GM19035 (cell line): ENCODE measurements around the gene OAS1.
"Not testable (repeated sequence)": the region's sequence is repeated elsewhere in the genome, so short reads cannot be mapped to it uniquely, and the experiment has no call there.

ENCODE experiments used
- ATAC-seq: cut with Tn5 transposase; IDR thresholded peaks from one replicate; pipeline ENCODE4 v1.9.1; 2021; ENCODE audit not compliant: unreplicated experiment

Gene OAS1

DNA sequence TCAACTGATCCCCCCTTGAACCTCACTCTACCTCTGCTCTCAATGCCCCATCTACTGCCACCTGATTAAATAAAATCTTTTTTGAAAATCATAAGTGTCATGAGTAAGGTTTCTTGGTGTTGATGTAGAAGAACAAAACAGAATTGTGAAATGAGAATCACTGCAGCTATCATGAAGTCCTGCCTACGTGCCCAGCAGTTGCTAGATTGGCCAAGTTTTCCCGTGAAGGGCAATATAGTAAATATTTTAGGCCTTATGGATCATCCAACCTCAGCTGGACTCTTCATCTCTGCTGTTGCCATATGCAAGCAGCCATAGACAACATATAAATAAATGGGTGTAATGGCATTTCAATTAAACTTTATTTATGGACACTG lies 26.4 kb downstream of the OAS1 start:
- no peak for ATAC-seq

DNA sequence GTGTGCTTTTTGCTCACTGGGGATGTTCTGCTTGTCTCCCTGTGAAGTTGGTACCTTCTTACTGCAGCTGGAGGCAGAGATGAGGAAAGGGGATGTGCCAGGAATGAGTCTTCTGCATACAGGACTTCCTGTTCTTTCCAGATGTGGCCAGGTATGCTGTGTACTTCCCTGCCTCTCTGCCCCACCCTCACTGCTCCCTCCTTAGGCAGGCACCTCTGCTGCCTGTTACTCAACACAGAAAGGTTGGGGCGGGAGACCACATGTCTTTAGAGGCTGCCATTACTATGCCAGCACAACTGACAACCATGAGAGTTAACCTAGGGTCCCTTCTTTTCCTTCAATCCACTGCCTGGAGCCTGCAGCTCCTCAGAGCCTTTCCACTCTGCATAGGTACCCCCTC lies 29.5 kb downstream of the OAS1 start:
- ATAC-seq: no peak

DNA sequence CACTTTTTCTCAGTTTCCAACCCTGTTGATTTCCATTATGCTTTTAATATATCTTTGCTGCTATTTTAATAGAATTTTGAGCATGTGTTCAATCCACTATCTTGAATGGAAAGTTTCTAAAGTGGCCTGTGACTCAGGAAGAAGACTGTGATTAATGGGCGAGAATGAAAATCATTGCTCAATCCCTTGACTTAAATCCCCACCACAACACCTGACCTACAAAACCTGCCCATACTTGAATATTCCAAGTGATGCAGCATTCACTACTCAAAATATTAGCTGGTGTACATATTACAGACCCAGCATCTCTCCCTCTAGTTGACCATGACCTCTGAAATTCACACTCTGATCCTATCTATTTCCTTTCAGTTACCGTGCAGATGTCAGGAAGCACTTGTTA lies 30.2 kb downstream of the OAS1 start:
- no peak for ATAC-seq

DNA sequence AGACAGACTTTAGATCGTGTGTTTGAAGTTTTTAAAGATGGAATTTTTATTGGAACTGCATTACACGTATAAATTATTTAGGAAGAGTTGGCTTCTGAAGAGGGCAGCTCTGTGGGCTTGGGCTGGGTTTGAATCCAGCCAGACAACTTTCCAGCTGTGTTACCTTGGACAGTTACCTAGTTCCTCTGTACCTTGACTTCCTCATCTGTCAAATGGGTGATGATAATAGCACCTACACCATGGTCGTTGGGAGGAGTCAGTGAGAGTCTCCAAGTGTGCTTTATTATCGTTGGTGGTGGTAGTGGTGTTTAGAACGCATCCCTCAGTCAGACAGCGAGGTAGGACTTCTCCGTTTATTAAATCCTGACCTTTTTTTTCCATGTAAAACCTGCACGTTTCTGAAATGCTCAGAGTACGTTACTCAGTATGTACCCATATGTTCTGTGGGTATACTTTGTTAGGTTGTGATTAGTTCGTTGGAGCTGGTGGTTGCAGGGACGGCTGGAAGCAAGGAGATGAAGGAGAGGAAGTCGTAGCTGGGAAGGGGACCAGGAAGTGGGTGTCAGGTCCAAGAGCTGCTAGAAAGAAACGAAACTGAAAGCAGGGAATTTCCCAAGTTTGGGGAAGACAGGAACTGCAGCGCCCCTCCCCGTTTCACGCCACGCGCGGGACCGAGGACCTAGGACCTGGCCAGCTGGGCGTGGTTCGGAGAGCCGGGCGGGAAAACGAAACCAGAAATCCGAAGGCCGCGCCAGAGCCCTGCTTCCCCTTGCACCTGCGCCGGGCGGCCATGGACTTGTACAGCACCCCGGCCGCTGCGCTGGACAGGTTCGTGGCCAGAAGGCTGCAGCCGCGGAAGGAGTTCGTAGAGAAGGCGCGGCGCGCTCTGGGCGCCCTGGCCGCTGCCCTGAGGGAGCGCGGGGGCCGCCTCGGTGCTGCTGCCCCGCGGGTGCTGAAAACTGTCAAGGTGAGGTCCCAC lies 31.3 kb downstream of the OAS1 start, which contains the start of gene OAS3:
Gene OAS3 (plus strand): TSS at position 734 of the 979 bp plus-strand sequence. CDS start 57 bp downstream, at position 791.
- no peak for ATAC-seq

DNA sequence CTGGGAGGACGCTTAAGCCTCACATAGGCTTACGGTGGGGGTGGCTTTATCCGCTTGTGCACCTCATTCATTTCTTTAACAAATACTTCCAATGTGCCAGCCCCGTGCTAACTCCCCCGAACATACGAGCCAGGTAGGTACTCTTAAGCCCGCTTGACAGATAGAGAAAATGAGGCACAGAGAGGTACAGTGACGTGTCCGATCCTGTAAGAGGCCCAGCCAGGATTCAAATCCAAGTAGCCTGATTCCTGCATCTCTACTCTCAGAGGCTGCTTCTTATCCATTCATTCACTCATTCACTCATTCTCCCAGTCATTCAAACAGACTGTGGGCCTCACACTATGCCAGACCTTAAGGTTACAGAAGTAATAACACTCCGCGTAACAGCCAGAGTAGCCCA lies 32.0 kb downstream of the OAS1 start:
- ATAC-seq: no peak

DNA sequence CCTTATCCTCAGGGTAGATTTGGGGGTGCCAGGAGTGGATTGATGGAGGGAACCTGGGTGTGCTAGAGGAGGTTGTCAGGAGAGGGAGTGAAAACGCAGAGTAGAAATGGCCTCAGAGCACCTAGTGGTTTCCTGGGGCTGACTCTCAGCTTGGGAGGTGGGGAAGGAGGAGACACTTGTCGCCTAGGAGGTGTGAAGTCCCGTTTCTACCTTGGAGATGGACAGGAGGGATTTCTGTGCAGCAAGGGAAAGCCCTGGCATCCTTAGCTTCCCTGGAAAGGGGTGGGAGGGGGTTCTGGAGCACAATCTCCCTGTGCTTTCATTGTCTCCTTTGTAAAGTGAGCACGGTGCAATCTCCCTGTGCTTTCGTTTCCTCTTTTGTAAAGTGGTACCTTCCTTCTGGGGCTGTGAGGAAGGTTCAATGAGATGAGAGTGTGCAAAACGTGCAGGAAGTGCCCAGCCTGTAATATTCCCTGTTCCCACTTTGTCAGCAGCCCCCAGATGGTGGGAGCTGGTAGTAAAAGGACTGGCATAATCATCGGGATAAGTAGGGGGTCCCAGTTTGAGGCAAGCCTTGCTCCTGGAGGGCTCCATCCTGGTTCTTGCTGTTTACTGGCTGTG lies 33.1 kb downstream of the OAS1 start:
- ATAC-seq: peak; percentile 61

DNA sequence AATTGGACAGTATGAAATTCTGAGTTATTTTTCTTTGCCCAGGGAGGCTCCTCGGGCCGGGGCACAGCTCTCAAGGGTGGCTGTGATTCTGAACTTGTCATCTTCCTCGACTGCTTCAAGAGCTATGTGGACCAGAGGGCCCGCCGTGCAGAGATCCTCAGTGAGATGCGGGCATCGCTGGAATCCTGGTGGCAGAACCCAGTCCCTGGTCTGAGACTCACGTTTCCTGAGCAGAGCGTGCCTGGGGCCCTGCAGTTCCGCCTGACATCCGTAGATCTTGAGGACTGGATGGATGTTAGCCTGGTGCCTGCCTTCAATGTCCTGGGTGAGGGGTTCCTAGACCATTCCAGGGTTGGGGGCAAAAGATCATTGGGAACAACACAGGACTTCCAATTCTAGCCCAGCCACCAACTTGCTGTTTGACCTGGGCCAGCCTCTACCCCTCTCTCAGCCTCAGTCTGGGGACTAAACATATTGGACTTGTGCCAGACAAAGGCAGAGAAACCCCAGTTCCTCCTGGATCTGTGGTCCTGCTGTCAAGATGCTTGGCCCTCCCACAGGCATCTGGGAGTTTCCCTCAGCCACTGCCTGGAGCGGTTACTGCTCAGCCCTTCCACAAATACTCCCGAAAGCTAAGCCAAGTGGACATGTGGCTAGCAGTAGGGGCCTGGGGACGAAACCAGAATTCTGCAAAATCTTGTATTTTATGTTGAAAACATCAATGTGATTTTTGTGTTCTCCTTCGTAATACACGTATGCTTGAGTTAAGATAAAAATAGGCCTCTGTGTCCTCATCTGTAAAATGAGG lies 35.0 kb downstream of the OAS1 start:
- ATAC-seq: no peak

DNA sequence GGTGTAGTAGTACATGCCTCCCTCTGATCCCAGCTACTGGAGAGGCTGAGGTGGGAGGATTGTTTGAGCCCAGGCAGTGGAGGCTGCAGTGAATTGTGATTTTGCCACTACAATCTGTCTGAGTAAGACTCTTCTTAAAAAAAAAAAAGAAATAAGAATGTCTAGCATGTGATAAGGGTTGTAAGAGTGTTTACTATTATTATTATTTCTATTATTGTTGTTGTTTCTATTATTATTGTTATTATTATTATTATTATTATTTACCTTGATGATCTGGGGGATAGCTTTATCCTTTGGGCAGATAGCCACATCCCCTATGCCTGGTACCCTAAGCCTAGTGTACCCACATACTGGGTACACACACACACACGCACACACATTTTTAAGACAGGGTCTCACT lies 35.8 kb downstream of the OAS1 start:
- ATAC-seq: no peak

DNA sequence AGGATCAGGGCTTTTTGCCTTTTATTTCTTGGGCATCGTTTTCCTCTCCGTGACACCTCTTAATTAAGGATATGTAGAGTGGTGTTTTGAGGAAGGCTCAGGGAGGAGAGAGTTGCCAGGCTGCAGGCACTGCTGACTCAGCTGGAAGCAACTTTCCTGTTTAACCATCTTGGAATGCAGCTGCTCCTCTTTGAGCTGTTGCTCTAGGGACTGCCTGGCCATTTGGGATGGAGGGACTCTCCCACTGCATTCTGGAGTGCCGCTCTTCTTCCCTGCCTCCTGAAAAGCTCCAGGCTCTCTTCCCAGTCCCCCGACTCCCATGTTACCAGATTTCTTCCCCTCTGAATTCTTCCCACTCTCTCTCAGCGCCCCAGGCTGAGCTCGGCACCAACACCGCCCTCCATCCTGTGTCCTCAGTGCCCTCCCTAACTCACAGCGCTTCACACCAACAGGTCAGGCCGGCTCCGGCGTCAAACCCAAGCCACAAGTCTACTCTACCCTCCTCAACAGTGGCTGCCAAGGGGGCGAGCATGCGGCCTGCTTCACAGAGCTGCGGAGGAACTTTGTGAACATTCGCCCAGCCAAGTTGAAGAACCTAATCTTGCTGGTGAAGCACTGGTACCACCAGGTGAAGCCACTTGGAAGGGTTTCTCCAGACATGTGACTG lies 37.4 kb downstream of the OAS1 start:
- no peak for ATAC-seq

DNA sequence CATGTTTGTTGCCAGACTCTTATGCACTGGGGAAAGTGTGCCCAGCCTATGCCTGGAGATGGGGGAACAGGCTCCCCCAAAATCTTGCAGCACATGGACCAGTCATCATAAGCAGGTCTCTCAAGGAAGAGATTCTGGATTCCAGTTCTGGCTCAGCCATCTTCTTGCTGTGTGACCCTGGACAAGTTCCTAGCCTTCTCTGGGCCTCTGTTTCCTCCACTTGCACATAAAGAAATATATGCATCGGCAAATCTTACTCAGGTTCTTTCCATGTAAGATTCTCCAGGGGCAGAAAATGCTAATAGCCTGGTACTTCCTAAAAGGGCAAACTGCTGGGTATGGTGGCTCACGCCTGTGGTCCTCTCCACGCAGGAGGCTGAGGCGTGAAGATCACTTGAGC lies 38.8 kb downstream of the OAS1 start:
- no peak for ATAC-seq

DNA sequence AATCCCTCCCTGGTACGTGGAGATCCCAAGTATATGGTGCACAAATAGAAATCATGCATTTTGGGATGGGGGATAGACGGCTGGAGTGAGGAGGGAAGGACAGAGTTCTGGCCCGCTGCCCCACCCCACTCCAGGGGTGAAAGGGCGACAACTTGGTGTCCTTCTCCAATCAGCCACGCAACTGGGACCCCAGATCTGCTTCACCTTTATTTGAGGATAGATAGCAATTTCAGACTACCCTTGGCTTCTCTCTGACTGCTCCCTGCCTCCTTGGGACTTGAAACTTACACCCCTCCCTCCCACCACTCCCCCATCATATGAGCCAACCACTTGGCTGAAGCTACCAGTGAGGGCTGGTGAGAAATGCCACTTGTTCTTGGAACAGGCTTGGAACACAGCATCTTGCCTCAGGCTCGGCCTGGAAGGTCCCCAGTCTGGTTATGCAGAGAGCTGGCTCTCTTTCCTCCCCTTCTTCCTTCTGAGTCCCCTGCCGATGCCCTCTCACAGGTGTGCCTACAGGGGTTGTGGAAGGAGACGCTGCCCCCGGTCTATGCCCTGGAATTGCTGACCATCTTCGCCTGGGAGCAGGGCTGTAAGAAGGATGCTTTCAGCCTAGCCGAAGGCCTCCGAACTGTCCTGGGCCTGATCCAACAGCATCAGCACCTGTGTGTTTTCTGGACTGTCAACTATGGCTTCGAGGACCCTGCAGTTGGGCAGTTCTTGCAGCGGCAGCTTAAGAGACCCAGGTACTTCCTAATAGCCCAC lies 39.7 kb downstream of the OAS1 start:
- no peak for ATAC-seq

DNA sequence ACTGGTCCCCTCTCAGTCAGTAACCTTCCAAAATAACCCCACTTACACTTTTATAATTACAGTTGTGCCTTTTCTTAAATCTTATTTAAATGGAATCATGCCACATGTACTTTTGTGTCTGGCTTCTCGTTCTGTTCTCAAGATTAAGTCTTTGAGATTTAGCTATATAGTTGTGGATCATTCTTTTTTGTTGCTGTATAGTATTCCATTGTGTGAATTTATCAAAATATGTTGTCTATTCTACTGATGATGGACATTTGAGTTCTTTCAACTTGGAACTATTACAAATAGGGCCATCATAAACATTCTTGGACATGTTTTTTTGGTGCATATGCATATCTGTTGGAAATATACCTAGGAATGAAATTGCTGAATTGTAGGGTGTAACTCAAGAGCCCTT lies 40.6 kb downstream of the OAS1 start:
- ATAC-seq: no peak

DNA sequence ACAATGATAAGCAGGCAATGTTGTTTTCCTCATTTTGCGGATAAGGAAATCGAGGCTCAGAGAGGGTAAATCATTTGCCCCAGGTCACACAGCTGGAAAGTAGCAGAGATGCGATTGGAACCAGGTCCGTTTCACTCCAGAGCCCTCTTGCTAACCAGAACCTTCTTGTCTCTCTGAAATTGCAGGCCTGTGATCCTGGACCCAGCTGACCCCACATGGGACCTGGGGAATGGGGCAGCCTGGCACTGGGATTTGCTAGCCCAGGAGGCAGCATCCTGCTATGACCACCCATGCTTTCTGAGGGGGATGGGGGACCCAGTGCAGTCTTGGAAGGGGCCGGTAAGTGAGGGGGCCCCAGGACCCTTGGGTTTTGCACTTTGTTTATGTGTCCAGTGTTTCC lies 41.0 kb downstream of the OAS1 start:
- no peak for ATAC-seq

DNA sequence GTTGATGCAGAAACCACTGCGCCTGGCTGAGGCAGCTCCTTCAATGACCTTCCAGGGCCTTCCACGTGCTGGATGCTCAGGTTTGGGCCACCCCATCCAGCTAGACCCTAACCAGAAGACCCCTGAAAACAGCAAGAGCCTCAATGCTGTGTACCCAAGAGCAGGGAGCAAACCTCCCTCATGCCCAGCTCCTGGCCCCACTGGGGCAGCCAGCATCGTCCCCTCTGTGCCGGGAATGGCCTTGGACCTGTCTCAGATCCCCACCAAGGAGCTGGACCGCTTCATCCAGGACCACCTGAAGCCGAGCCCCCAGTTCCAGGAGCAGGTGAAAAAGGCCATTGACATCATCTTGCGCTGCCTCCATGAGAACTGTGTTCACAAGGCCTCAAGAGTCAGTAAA lies 42.0 kb downstream of the OAS1 start:
- no peak for ATAC-seq

DNA sequence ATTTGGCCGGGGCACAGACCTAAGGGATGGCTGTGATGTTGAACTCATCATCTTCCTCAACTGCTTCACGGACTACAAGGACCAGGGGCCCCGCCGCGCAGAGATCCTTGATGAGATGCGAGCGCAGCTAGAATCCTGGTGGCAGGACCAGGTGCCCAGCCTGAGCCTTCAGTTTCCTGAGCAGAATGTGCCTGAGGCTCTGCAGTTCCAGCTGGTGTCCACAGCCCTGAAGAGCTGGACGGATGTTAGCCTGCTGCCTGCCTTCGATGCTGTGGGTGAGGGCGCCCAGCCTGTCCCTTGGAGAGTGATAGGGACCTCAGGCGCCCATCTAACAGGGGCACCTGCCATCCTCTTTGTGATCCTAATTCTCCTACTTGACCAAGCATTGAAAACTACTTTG lies 43.9 kb downstream of the OAS1 start:
- no peak for ATAC-seq

DNA sequence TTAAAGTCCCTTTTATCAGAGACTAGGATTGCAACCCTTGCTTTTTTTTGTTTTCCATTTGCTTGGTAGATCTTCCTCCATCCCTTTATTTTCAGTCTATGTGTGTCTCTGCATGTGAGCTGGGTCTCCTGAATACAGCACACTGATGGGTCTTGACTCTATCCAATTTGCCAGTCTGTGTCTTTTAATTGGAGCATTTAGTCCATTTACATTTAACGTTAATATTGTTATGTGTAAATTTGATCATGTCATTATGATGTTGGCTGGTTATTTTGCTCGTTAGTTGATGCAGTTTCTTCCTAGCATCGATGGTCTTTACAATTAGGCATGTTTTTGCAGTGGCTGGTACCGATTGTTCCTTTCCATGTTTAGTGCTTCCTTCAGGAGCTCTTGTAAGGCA lies 50.4 kb downstream of the OAS1 start:
- not testable (repeated sequence) for ATAC-seq

DNA sequence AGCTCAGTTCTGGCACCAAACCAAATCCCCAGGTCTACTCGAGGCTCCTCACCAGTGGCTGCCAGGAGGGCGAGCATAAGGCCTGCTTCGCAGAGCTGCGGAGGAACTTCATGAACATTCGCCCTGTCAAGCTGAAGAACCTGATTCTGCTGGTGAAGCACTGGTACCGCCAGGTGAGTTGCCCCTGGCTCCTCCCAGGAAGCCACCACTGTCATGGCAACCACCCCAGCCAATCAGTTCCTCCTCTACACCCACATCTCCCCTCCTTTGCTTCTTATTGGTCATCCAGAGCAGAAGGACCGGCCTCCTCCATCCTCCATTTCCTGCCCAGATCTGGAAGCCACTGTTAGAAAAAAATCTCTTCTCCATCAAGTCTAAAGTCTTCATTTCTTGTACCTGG lies 54.3 kb downstream of the OAS1 start:
- ATAC-seq: no peak

DNA sequence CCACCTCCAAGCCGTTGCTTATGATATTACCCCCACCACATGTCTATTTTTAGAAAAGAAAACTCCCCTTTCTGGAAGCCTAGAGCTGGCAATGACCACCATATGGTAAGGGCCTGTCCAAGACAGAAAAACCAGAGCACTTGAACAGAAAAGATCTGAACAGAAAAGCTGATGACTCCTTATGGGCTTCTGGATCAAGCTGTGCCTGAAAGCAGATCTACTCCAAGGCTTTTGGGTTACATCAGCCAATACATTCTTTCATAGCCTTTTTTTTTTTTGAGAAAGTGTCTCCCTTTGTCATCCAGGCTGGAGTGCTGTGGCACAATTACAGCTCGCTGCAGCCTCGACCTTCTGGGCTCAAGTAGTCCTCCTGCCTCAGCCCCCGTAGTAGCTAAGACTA lies 54.8 kb downstream of the OAS1 start:
- no peak for ATAC-seq

DNA sequence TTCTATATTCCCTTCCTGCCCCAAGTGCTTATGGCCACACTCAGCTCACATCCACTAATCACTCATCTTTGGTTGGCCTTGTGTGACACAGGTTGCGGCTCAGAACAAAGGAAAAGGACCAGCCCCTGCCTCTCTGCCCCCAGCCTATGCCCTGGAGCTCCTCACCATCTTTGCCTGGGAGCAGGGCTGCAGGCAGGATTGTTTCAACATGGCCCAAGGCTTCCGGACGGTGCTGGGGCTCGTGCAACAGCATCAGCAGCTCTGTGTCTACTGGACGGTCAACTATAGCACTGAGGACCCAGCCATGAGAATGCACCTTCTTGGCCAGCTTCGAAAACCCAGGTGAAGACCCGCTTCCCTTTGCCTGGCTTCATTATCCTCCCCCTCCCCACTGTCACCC lies 55.8 kb downstream of the OAS1 start:
- no peak for ATAC-seq

DNA sequence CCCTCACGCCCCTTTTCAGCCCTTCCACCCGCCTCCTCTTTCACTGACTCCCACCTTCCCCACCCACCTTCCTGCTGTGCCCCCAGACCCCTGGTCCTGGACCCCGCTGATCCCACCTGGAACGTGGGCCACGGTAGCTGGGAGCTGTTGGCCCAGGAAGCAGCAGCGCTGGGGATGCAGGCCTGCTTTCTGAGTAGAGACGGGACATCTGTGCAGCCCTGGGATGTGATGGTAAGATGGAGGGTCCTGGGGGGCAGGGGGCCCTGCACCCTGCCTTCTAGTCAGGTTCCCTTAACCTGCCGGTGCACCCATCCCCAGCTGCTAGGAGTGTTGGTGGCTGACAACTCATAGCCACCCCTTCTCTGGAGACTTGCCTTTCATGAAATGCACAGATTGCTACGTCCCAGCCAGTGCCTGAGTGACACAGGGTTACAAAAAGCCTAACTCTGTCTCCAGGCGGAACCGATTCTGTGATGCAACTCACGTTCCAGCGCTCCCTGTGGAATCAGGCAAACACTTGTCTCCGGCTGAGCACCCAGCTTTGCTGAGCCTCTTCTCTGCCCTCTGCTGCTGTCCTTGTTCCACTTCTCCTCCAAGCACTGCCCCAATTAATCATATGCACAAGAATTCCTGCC lies 56.6 kb downstream of the OAS1 start:
- ATAC-seq: no peak
